GM21447 (cell line): ENCODE measurements around the gene TAOK3.
"Not testable (repeated sequence)": the region's sequence is repeated elsewhere in the genome, so short reads cannot be mapped to it uniquely, and the experiment has no call there.

Experiments used
- ATAC-seq: cut with Tn5 transposase; IDR thresholded peaks from one replicate; pipeline ENCODE4 v1.9.1; 2021; ENCODE audit not compliant: unreplicated experiment

The TAOK3 gene

GRCh38 chr12:118342090-118342489 lies 30.6 kb downstream of the TAOK3 start:
- no peak for ATAC-seq

DNA sequence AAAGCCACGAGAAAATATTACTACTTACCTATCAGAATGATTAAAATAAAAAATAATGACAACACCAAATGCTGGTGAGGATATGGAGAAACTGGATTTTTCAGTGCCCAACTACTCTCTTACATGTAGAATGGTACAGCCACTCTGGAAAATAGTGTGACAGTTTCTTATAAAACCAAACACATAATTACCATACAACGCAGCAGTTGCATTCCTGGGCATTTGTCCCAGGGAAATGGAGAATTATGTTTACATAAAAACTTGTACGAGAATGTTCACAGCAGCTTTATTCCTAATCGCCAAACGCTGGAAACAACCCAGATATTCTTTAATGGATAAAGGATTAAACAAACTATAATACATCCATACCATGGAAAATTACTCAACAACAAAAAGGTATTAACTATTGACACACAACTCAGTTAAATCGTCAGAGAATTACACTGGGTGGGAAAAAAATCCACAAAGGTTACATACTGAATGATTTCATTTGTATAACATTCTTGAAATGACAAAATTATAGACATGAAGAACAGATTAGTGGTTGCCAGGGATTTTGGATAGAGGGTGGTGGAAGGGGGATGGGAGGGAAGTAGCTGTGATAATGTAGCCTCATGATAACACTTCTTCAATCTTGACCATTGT lies 35.4 kb downstream of the TAOK3 start:
- no peak for ATAC-seq

DNA sequence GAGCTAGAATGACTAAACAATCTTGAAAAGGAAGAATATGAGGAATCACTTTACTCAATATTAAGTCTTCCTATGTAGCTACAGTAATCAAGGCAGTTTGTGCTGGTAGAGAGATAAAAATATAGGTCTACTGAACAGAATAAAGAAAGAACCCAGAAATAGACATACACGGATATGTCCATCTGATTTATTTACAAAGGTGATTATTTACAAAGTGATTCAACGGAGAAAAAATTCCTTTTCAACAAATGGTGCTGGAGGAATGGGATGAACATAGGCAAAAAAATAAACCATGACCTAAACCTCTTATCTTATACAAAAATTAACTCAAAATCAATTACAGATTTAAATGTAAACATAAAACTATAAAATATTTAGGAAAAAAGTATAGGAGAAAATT lies 36.6 kb downstream of the TAOK3 start:
- ATAC-seq: no peak

GRCh38 chr12:118334939-118335567 lies 37.7 kb downstream of the TAOK3 start:
- no peak for ATAC-seq

DNA sequence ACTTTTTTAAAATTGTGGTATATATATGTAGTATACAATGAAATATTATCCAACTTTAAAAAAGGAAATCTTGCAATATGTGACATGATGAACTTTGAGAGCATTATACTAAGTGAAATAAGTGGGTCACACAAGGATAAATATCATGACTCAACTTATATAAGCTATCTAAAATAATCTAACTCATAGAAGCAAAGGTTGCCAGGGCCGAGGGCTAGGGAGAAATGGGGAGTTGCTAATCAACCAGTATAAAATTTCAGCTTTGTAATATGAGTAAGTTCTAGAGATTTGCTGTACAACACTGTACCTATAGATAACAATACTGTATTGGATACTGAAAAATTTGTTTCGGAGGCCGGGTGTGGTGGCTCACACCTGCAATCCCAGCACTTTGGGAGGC lies 38.5 kb downstream of the TAOK3 start:
- ATAC-seq: no peak

DNA sequence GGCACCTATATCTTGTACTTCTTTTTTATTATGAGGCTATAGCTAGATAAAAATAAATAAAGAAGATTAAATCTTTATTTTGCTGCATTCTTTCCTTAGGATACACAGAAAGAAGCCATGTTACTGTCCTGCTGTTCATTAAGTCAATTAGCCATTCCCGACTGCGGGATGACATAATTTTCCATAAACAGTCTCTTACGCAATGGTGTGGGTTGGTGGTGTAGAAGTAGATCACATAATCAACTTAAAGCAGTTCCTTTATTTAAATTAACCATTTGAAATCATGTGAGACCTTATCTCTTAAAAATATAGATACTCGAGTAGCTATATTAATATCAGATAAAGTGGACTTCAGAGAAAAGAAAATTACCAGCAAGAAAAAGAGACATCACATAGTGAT lies 40.2 kb downstream of the TAOK3 start:
- ATAC-seq: no peak

DNA sequence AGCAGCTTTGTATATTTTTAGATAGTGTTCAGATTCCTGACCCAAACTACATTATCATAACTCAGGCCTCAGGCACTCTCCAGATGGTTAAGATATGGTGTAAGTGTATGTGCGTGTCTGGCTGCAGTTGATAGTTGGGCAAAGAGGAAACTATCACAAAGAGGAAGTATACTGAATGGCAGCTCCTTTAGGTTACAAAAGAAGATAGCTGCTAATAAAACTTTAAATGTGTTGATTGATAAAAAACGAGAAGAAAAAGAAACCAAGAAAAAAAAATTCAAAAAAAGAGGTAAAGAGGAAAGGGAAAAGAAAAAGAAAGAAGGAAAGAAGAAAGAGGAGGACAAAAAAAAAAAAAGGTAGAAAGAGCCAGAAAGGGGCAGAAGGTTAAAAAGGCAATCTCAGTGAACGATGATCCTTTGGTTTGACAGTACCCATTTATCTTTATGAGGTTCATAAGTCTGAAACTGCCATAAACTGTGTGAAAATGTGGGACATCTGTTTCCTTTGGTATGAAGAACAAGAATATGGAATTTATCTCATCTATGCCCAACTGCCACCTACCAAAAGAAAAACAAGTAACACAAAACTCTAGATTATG lies 42.2 kb downstream of the TAOK3 start:
- peak; percentile 87 for ATAC-seq

GRCh38 chr12:118328486-118329330 lies 44.0 kb downstream of the TAOK3 start:
- ATAC-seq: no peak

GRCh38 chr12:118327391-118327790 lies 45.3 kb downstream of the TAOK3 start:
- no peak for ATAC-seq

- no peak for ATAC-seq
Measured at GRCh38 chr12:118326991-118327390, 45.7 kb downstream of the TAOK3 start.

- no peak for ATAC-seq
Measured at GRCh38 chr12:118325081-118325480, 47.6 kb downstream of the TAOK3 start.

DNA sequence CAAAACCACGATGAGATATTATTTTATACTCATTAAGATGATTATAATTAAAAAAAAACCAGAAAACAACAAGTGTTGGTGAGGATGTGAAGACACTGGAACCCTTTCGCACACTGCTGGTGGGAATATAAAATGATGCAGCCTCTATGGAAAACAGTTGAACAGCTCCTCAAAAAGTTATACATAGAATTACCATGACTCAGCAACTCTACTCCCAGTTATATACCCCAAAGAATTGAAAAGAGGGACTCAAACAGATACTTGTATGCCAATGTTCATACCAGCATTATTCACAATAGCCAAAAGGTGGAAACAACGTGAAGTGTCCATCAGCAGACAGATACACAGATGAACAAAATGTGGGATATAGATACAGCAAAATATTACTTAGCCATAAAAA lies 53.1 kb downstream of the TAOK3 start:
- ATAC-seq: no peak

GRCh38 chr12:118318744-118319143 lies 54.0 kb downstream of the TAOK3 start:
- no peak for ATAC-seq

DNA sequence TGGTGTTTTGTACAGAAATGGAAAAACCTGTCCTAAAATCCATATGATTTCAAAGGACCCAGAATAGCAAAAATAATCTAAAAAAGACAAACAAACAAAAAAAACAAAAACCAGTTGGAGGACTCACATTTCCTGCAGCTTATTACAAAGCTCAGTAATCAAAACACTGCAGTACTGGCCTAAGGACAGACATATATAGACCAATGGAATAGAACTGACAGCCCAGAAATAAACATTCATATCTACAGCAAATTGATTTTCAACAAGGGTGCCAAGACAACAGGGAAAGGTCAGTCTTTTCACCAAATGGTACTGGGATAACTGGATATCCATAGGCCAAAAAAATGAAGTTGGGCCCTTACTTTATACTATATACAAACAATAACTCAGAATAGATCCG lies 55.0 kb downstream of the TAOK3 start:
- no peak for ATAC-seq

DNA sequence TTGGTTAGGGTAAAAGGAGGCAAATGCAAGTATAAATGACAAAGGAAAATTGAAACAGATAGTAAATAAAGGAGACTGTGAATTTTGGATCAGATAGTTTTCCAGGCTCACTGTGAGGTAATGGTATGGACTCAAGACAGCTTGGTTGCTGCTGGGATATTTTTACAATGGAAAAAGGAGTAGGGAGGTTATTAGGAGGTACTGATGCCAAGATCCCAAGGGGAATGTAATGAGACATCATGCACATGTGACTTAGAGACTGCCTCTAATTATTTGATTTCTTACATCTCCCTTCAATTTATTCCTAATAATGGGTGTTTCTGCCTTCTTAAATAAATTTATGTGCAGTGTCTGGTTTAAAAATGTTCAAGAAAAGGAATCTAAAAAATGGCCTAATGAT lies 56.9 kb downstream of the TAOK3 start:
- no peak for ATAC-seq

GRCh38 chr12:118312578-118312977 lies 60.1 kb downstream of the TAOK3 start:
- peak; percentile 65 for ATAC-seq

- ATAC-seq: no peak
Measured at GRCh38 chr12:118311666-118312065, 61.0 kb downstream of the TAOK3 start.

GRCh38 chr12:118310320-118310719 lies 62.4 kb downstream of the TAOK3 start:
- no peak for ATAC-seq

DNA sequence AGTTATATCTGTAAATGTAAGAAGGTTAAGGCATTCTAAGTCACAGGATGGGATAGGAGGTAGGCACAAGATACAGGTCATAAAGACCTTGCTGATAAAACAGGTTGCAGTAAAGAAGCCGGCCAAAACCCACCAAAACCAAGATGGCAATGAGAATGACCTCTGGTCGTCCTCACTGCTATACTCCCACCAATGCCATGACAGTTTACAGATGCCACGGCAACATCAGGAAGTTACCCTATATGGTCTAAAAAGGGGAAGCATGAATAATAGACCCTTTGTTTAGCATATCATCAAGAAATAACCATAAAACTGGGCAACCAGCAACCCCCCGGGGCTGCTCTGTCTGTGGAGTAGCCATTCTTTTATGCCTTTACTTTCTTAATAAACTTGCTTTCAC lies 64.7 kb downstream of the TAOK3 start:
- ATAC-seq: not testable (repeated sequence)

- ATAC-seq: peak; percentile 69
Measured at GRCh38 chr12:118307069-118307954, 65.4 kb downstream of the TAOK3 start.

DNA sequence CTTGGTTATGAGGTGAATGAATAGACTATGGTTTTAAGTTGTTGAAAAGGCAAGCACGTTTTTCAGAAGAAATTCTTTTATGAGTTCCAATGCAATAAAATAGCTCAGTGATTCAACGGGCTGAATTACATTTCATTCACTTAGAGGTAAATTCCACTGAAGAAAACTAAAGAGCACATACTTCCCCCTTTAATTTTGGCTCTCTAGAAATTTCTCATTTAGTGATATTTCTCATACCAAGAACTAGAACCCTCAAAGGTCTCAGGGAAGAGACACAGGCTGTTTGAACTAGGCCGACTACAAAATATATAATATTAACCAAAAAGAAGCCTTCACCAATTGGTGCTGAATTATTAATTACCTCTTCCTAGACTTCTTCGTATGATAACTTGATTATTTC lies 68.6 kb downstream of the TAOK3 start:
- no peak for ATAC-seq
